ENCODE measurements around the gene MME. TPM values are rescaled to one million over a fixed set of nuclear protein-coding genes. Genes with fewer than 3 reads are reported as not detected.

MME gene
- total RNA-seq, 1 donor from 2014 or later = 54.3 TPM

DNA sequence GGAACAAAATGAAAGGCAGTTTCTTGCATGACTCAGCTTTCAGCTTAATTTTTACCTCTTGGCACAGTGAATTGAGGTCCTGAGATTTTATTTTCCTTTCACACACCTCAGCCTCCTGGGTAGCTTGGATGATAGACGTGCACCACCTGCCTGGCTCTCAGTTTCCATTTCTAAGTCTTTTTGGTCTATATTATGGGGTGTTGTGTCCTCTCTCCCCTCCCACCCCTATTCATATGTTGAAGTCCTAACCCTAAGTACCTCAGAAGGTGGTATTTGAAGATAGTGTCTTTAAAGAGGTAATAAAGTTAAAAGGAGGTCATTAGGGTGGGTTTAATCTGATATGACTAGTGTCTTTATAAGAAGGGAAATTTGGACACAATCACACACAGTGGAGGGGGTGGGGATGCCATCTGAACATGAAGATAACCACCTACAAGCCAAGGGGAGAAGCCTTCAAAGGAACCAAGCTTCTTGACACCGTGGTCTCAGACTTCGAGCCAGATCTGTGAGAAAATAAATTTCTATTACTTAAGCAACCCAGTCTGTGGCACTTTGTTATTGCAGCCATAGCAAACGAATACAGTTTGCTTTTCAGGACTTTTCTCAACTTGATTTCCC, 128.2 kb downstream of the MME start:
- Histone ChIP-seq H3K79me2 (ENCODE audit: insufficient read depth, low read length) (no peaks in the 10 kb centered on the region), H3K27ac (ENCODE audit: low read depth, low read length) (no peak overlapping the region), H2AFZ (ENCODE audit: low read depth, low read length) (no peak overlapping the region), H3K4me1 (ENCODE audit: insufficient read depth, low read length) (no peaks in the 10 kb centered on the region), H3K4me3 (ENCODE audit: insufficient read depth, low read depth, low read length) (no peak overlapping the region), H4K20me1 (ENCODE audit: insufficient read depth, low read length) (no peaks in the 10 kb centered on the region), H3K4me2 (ENCODE audit: low read length) (no peak overlapping the region), H3K36me3 (ENCODE audit: insufficient read depth, low read length) (no peaks in the 10 kb centered on the region), H3K9me3 (ENCODE audit: insufficient read depth, low read depth, low read length) (no peaks in the 10 kb centered on the region), H3K27me3 (ENCODE audit: insufficient read depth, low read length) (no peaks in the 10 kb centered on the region), H3K9ac (ENCODE audit: low read length) (no peak overlapping the region)
- H3K4me1 Mint-ChIP-seq (ENCODE audit: low read depth, unreplicated experiment) = no peaks in the 10 kb centered on the region
- no peak for DNase-seq (ENCODE audit: low read depth)
- no peak for TF ChIP-seq EZH2 (IDR thresholded peaks at IDR 0.05; ENCODE audit: insufficient read depth, low read length)
- TF ChIP-seq, protein P1, sequence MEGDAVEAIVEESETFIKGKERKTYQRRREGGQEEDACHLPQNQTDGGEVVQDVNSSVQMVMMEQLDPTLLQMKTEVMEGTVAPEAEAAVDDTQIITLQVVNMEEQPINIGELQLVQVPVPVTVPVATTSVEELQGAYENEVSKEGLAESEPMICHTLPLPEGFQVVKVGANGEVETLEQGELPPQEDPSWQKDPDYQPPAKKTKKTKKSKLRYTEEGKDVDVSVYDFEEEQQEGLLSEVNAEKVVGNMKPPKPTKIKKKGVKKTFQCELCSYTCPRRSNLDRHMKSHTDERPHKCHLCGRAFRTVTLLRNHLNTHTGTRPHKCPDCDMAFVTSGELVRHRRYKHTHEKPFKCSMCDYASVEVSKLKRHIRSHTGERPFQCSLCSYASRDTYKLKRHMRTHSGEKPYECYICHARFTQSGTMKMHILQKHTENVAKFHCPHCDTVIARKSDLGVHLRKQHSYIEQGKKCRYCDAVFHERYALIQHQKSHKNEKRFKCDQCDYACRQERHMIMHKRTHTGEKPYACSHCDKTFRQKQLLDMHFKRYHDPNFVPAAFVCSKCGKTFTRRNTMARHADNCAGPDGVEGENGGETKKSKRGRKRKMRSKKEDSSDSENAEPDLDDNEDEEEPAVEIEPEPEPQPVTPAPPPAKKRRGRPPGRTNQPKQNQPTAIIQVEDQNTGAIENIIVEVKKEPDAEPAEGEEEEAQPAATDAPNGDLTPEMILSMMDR (IDR thresholded peaks at IDR 0.05; ENCODE audit: insufficient read depth, low read depth, low read length) = no peak
- no peak for FAIRE-seq
- H3K36me3 Mint-ChIP-seq (ENCODE audit: low read depth, unreplicated experiment) = no peaks in the 10 kb centered on the region
- no peaks in the 10 kb centered on the region for H3K27me3 Mint-ChIP-seq (ENCODE audit: low read depth, unreplicated experiment)
- H3K9me3 Mint-ChIP-seq (ENCODE audit: unreplicated experiment) = no peaks in the 10 kb centered on the region
- H3K4me3 Mint-ChIP-seq (ENCODE audit: unreplicated experiment) = no peak overlapping the region
- H3K27ac Mint-ChIP-seq (ENCODE audit: unreplicated experiment) = no peak overlapping the region

DNA sequence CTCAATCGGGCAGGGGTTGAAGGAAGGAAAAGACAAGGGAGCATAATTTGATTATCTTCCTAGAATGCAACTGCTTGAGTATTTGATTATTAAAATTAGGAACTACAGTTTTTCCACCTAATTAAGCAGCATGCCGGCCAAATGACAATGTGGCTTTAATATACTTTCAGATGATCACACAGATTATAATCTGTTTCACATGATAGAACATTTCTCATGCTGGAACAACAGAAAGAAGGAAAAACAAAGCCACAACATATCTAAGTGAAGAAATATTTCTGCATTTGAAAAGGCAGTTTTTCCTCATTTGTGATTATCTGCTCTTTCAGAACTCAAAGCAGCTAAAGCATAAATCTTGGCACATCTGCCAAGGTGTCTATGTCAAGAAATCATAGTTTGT, 130.6 kb downstream of the MME start:
- no peaks in the 10 kb centered on the region for H3K4me1 ChIP-seq (ENCODE audit: insufficient read depth, low read length)
- no peaks in the 10 kb centered on the region for H3K9me3 ChIP-seq (ENCODE audit: insufficient read depth, low read depth, low read length)
- no peak overlapping the region for H3K27ac Mint-ChIP-seq (ENCODE audit: unreplicated experiment)
- DNase-seq (ENCODE audit: low read depth) (no peak), FAIRE-seq (no peak)
- TF ChIP-seq EZH2 (IDR thresholded peaks at IDR 0.05; ENCODE audit: insufficient read depth, low read length) = no peak
- TF ChIP-seq, protein P1 (IDR thresholded peaks at IDR 0.05; ENCODE audit: insufficient read depth, low read depth, low read length) = no peak
- H3K4me1 Mint-ChIP-seq (ENCODE audit: low read depth, unreplicated experiment) = no peaks in the 10 kb centered on the region
- no peak overlapping the region for H2AFZ ChIP-seq (ENCODE audit: low read depth, low read length)
- H3K27ac ChIP-seq (ENCODE audit: low read depth, low read length) = no peak overlapping the region
- no peaks in the 10 kb centered on the region for H3K27me3 Mint-ChIP-seq (ENCODE audit: low read depth, unreplicated experiment)
- no peaks in the 10 kb centered on the region for H3K27me3 ChIP-seq (ENCODE audit: insufficient read depth, low read length)
- H3K36me3 Mint-ChIP-seq (ENCODE audit: low read depth, unreplicated experiment) = no peaks in the 10 kb centered on the region
- H3K9me3 Mint-ChIP-seq (ENCODE audit: unreplicated experiment) = no peaks in the 10 kb centered on the region
- H3K36me3 ChIP-seq (ENCODE audit: insufficient read depth, low read length) = no peaks in the 10 kb centered on the region
- H3K4me2 ChIP-seq (ENCODE audit: low read length) = no peak overlapping the region
- H3K4me3 ChIP-seq (ENCODE audit: insufficient read depth, low read depth, low read length) = no peak overlapping the region
- no peak overlapping the region for H3K9ac ChIP-seq (ENCODE audit: low read length)
- H3K4me3 Mint-ChIP-seq (ENCODE audit: unreplicated experiment) = no peak overlapping the region
- H4K20me1 ChIP-seq (ENCODE audit: insufficient read depth, low read length) = no peaks in the 10 kb centered on the region
- no peaks in the 10 kb centered on the region for H3K79me2 ChIP-seq (ENCODE audit: insufficient read depth, low read length)

DNA sequence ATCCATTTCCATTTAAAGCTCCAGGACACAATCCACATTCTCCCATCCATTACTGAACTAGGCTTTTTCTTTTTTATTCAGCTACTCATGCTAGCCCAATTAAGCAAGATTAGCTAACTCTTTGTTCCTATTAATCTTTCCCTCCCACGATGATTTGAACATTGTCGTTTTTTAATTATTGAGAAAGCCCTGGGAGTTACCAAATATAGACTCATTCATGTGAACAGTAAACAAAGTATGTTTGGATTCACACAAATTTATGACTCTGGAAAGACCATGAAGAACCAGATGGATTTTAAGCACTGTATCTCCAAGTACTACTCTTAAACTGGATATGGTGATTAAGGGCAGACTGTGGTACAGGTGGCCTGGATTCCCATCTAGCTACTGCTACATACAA, 131.1 kb downstream of the MME start:
- no peak overlapping the region for H3K27ac ChIP-seq (ENCODE audit: low read depth, low read length)
- no peaks in the 10 kb centered on the region for H3K4me1 ChIP-seq (ENCODE audit: insufficient read depth, low read length)
- H3K9me3 ChIP-seq (ENCODE audit: insufficient read depth, low read depth, low read length) = no peaks in the 10 kb centered on the region
- H3K9ac ChIP-seq (ENCODE audit: low read length) = no peak overlapping the region
- TF ChIP-seq, protein P1 (IDR thresholded peaks at IDR 0.05; ENCODE audit: insufficient read depth, low read depth, low read length) = no peak
- no peak for TF ChIP-seq EZH2 (IDR thresholded peaks at IDR 0.05; ENCODE audit: insufficient read depth, low read length)
- H3K36me3 Mint-ChIP-seq (ENCODE audit: low read depth, unreplicated experiment) = no peaks in the 10 kb centered on the region
- H3K27ac Mint-ChIP-seq (ENCODE audit: unreplicated experiment) = no peak overlapping the region
- H3K9me3 Mint-ChIP-seq (ENCODE audit: unreplicated experiment) = no peaks in the 10 kb centered on the region
- DNase-seq (ENCODE audit: low read depth) = no peak
- H3K36me3 ChIP-seq (ENCODE audit: insufficient read depth, low read length) = no peaks in the 10 kb centered on the region
- no peaks in the 10 kb centered on the region for H3K79me2 ChIP-seq (ENCODE audit: insufficient read depth, low read length)
- no peak overlapping the region for H2AFZ ChIP-seq (ENCODE audit: low read depth, low read length)
- H3K27me3 Mint-ChIP-seq (ENCODE audit: low read depth, unreplicated experiment) = no peaks in the 10 kb centered on the region
- H3K4me1 Mint-ChIP-seq (ENCODE audit: low read depth, unreplicated experiment) = no peaks in the 10 kb centered on the region
- H3K4me2 ChIP-seq (ENCODE audit: low read length) = no peak overlapping the region
- no peaks in the 10 kb centered on the region for H4K20me1 ChIP-seq (ENCODE audit: insufficient read depth, low read length)
- H3K4me3 Mint-ChIP-seq (ENCODE audit: unreplicated experiment) = no peak overlapping the region
- no peak overlapping the region for H3K4me3 ChIP-seq (ENCODE audit: insufficient read depth, low read depth, low read length)
- no peak for FAIRE-seq
- H3K27me3 ChIP-seq (ENCODE audit: insufficient read depth, low read length) = no peaks in the 10 kb centered on the region

Measured in astrocyte (in vitro differentiated cells and primary cell).